ENCODE data around the gene ACSM4.
"Not testable (repeated sequence)": the region's sequence is repeated elsewhere in the genome, so short reads cannot be mapped to it uniquely, and the experiment has no call there.

Gene ACSM4

DNA sequence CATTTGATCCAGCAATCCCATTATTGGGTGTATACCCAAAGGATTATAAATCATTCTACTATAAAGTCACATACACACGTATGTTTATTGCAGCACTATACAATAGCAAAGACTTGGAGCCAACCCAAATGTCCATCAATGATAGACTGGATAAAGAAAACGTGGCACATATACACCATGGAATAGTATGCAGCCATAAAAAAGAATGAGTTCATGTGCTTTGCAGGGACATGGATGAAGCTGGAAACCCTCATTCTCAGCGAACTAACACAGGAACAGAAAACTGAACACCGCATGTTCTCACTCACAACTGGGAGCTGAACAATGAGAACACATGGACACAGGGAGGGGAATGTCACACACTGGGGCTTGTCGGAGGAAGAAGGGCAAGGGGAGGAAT, 33.9 kb downstream of the ACSM4 start:
- not testable (repeated sequence) for DNase-seq (ENCODE audit: low read depth)

DNA sequence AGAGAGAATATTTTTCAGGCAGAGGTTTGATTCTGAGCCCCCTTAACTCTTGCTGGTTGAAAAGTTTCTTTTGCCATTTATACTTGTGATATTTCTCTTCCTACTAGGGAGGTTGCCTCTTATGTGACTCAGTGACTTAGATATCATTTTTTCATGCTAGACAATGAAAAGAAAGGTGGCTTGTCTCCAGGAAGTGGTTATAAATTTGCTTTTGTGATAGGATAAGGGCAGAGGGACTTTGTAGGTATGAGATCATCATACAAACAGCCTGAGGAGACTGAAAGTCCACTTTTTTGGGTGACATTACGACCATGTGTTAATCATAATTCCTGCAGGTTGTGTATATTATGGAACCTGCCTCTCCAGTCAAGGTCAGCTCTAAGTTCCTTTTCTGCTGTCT, 35.8 kb downstream of the ACSM4 start:
- DNase-seq (ENCODE audit: low read depth), result no peak

DNA sequence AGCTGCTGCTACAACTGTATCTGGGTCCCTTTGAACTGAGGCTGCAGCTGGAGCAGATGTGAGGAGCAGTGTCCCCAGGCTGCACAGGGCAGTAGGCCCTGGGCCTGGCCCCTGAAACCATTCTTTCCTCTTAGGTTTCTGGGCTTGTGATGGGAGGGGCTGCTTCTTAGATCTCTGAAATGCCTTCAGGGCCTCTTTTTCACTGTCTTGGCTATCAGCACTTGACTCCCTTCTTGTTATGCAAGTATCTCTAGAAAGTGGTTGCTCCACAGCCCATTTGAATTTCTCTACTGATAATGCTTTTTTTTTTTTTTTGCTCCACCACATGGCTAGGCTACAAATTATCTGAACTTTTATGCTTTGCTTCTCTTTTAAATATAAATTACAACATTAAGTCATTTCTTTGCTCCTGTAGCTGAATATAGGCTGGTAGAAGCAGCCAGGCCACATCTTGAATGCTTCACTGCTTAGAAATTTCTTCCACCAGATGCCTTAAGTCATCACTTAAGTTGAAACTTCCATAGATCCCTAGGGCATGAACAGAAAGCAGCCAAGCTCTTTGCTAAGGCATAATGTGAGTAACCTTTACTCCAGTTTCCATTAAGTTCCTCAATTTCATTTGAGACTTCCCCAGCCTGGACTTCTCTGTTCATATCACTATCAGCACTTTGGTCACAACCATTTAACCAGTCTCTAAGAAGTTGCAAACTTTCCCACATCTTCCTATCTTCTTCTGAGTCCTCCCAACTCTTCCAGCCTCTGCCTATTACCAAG, 41.1 kb downstream of the ACSM4 start:
- DNase-seq (ENCODE audit: low read depth), result no peak

DNA sequence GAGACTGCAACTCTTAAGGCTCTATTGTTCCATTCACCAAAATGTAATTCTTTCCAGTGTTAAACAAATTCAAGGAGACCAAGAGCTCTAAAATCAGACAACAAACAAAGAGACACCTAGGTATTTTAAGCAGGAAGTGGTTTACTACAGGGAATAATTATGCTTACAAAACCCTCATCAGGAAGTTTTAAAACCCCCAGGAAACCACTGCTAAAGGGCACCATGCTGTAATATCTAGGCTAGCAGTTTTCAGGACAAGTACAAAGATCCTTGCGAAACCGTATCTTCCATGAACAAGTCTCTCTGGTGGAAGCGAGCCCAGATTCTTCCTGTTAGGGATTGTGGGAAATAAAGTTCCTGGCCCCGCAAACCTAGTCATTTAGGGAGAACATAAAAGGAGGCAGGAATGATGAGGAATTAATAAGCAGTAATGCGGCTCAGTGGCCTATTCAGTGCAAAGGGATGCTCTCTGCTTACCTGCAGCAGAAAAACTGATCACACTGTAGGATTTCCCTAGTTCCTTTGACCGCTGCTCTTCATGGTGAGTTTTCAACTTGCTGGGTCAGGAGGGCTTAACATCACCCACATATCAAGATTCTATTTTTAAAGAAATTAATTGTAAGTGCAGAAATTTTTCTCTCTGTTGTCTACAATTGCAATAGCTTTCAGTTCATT, 42.8 kb downstream of the ACSM4 start:
- no peak for DNase-seq (ENCODE audit: low read depth)

DNA sequence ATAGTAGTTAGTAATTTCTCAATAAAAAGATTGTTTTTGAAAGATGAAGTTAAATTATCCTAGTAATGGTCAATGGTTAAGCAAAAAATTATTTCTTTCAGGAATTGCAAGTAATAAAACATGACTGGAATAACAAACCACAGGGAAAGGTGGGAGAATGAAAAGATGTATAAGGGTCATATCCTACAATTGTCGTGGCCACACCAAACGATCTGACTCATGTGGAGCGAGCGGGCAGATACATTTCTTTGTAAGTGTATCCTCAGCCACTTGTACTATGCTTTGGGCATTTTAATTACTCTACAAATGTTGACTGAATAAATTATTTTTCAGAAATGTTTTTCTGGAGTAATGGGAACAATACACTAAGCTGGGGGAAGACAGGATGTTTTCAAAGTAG, 45.5 kb downstream of the ACSM4 start:
- no peak for DNase-seq (ENCODE audit: low read depth)

GRCh38 chr12:7351177-7351576, 47.3 kb downstream of the ACSM4 start:
- no peak for DNase-seq (ENCODE audit: low read depth)

DNA sequence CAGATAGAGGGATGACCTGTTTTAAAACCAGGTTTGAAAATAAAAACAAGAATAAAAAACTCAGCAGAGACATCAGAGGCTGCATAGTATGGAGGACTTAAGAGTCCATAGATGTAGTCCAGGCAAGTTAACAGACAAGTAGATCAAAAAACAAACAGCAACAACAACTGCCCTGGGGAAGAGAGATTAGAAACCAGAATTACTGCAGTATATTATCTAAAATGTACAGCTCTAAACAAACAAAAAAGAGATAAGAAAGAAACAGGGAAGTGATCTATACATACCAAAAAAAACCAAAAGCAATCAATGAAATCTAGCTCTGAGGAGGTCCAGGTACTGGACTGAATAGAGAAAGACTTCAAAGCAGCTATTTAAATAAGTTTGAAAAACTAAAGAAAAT, 48.8 kb downstream of the ACSM4 start:
- no peak for DNase-seq (ENCODE audit: low read depth)

DNA sequence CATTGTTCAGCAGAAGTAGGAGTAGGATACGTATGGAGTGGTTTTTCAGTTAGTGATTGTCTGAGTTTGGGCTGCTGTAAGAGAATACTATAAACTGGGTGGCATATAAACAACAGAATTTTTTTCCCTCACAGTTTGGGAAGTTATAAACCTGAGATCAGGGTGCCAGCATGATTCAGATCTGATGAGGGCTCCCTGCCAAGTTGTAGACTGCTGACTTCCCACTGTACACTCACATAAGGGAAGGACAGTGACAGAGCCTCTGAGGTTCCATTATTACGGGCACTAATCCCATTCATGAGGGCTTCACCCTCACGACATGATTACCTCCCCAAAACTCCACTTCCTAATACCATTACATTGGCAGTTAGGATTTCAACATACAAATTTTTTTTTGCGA, 50.7 kb downstream of the ACSM4 start:
- no peak for DNase-seq (ENCODE audit: low read depth)

- no peak for DNase-seq (ENCODE audit: low read depth)
Measured at GRCh38 chr12:7361265-7361664, 57.4 kb downstream of the ACSM4 start.

GRCh38 chr12:7362734-7363133, 58.9 kb downstream of the ACSM4 start:
- no peak for DNase-seq (ENCODE audit: low read depth)

- DNase-seq (ENCODE audit: low read depth), result no peak
Measured at GRCh38 chr12:7369274-7369729, 65.4 kb downstream of the ACSM4 start.

DNA sequence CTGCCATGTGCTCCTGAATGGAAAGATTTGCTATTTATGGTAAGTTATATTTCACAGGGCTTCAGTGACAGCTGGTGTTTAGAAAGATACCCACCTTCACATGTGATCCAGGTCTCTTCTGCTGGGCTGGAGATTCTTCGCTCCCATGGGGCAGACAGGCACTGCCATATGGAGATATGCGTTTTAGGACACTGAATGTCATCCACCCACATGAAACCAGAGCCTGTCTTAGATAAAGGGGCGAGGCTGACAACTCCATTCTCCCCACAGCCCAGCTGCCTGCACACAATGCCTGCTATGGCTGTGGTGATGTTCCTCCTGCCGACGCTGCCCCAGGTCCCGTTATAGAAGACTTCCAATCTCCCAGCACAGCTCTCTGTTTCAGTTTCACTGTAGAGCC, 69.4 kb downstream of the ACSM4 start:
- no peak for DNase-seq (ENCODE audit: low read depth)

- no peak for DNase-seq (ENCODE audit: low read depth)
Measured at GRCh38 chr12:7374423-7375144, 70.7 kb downstream of the ACSM4 start.

GRCh38 chr12:7375145-7375543, 71.3 kb downstream of the ACSM4 start:
- no peak for DNase-seq (ENCODE audit: low read depth)

DNA sequence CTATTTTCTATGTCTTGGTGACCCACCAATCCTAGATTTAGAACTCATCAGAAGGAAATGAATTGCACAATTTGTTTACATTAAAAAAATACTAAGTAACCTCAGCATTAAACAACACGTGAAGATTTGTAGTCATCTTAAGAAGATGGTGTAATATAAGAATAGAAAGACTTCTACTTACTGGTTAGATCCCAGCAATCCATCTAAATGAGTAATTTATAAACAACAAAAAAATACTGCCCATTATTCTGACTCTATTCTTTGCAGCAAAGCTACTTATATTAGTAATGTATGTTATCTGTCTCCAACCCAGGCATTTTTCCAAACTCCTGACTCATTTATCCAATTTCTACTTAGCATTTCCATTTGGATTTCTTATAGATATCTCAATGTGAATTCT, 72.3 kb downstream of the ACSM4 start:
- DNase-seq (ENCODE audit: low read depth), result no peak
